ENCODE measurements around the gene CALN1. TPM values are rescaled to one million over a fixed set of nuclear protein-coding genes. Genes with fewer than 3 reads are reported as not detected.
A peak's percentile ranks its signal among the peaks of the same experiment; 100 is the strongest.
"Not testable (repeated sequence)": the region's sequence is repeated elsewhere in the genome, so short reads cannot be mapped to it uniquely, and the experiment has no call there.

CALN1 gene
- total RNA-seq, 1 experiment from 2014 or later: not detected

DNA sequence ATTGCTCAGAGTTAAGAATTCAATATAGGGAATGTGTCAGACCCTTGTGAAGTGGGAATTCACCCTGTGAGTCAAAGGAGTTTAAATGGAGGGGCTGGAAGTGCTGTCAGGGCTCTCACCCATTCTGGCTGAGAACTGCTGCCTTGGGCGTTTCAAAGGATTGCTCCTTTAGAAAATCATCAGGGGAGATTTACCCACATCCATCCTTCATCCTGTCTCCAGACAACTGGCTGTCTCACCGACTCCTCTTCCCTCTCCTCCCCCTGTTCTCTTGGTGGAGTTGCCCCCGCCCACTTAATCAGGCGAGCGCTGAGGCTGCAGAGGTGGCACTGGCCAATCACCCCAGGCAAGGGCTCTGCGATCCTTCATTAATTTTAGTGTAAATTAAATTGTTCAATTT, 554.8 kb downstream of the CALN1 start:
- DNase-seq (ENCODE audit: low read depth, low spot score): no peak
- in situ Hi-C loops (cut with HindIII; ENCODE audit: low pct_unique_long_range_greater_than_20kb, low sequenced_read_pairs): no loop called here

- in situ Hi-C loops (cut with HindIII; ENCODE audit: low pct_unique_long_range_greater_than_20kb, low sequenced_read_pairs): no loop called here
- DNase-seq (ENCODE audit: low read depth, low spot score): no peak
These were observed 557.4 kb downstream of the CALN1 start for GRCh38 chr7:71854546-71855397.

DNA sequence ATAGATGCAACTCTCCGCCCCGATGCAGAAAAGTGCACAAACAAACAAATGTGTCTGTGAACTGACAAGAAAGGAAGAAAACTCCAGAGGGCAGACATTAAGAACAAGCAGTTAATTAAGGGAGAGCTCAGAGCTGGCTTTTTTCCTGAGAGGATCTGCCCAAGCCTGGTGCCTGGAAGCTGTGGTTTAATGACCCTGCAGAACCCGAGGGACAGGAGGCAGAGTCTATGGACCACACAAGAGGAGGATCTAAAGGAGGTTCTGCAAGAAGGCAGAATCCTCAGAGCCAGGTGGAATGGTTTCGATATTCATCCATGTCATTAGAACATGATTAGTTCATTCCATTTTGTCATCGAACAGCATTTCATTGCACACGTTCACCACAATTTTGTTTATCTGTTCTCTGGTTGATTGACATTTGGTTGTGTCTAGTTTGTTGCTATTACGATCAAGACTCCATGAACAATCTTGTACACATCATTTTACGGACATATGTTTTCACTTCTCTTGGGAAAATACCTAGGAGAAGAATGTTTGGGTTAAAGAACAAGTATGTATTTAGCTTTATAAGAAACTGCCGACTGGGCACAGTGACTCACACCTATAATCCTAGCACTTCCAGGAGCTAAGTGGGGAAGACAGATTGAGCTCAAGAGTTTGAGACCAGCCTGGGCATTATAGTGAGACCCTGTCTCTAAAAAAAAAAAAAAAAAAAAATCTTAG, 560.2 kb downstream of the CALN1 start:
- in situ Hi-C loops (cut with HindIII; ENCODE audit: low pct_unique_long_range_greater_than_20kb, low sequenced_read_pairs): no loop called here
- DNase-seq (ENCODE audit: low read depth, low spot score): no peak

DNA sequence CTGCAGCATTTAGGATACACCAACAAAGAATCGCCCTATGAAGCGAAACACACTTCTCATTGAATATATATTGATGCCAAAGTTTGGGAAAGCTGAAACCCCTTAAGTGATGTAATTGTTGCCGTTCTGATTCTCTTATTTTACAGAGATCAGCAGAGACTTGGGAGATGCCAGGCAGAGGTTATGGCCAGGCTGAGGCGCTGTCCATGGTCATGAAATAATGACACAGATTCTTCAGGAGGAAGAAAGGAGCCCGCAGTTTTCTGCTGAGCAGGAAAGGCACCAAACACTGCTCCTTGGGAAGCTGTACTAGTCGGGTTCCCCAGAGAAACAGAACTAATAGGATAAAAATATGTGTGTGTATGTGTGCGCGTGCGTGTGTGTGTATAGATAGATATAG, 566.0 kb downstream of the CALN1 start:
- in situ Hi-C loops (cut with HindIII; ENCODE audit: low pct_unique_long_range_greater_than_20kb, low sequenced_read_pairs): no loop called here
- DNase-seq (ENCODE audit: low read depth, low spot score): peak; percentile 28

DNA sequence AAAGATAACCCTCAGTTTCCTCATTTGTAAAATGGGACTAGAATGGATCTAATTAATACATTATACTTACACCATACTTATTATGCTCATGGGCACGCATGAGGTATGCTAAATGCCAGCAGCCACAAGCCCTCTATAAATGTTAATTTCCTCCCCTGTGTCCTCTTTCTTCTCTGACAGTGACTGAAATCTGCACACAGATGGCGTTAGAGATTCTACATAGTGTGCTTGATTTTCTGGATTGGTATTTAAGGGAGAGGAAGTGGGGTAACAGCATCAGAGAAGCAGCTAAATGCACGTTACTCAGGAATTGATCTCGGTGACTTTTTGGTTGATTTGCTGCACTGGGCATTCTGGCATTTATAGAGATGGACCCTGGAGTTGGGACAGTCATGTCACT, 568.5 kb downstream of the CALN1 start:
- DNase-seq (ENCODE audit: low read depth, low spot score): no peak
- in situ Hi-C loops (cut with HindIII; ENCODE audit: low pct_unique_long_range_greater_than_20kb, low sequenced_read_pairs): no loop called here

GRCh38 chr7:71842786-71843185, 569.4 kb downstream of the CALN1 start:
- no peak for DNase-seq (ENCODE audit: low read depth, low spot score)
- in situ Hi-C loops (cut with HindIII; ENCODE audit: low pct_unique_long_range_greater_than_20kb, low sequenced_read_pairs): no loop called here

- DNase-seq (ENCODE audit: low read depth, low spot score): no peak
- in situ Hi-C loops (cut with HindIII; ENCODE audit: low pct_unique_long_range_greater_than_20kb, low sequenced_read_pairs): no loop called here
These were observed 569.8 kb downstream of the CALN1 start for GRCh38 chr7:71842381-71842780.

DNA sequence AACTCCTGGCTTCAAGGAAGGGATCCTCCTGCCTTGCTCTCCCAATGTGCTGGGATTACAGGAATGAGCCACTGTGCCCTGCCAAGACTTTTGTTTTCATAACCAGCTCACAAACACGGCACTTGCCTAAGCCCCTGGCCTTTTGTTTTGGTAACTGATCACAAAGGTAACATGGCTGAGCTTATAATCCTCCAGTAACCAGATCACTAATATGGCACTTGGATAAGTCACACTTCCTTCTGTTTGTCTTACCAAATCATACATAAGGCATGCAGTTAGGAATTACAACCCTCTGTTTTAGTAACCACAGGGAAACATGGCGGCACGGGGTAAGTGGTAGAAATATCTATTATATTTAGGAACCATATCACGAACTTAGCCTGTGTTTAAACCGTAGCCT, 577.1 kb downstream of the CALN1 start:
- in situ Hi-C loops (cut with HindIII; ENCODE audit: low pct_unique_long_range_greater_than_20kb, low sequenced_read_pairs): no loop called here
- DNase-seq (ENCODE audit: low read depth, low spot score): no peak

- DNase-seq (ENCODE audit: low read depth, low spot score): no peak
These were observed 582.6 kb downstream of the CALN1 start for GRCh38 chr7:71829515-71829914.

DNA sequence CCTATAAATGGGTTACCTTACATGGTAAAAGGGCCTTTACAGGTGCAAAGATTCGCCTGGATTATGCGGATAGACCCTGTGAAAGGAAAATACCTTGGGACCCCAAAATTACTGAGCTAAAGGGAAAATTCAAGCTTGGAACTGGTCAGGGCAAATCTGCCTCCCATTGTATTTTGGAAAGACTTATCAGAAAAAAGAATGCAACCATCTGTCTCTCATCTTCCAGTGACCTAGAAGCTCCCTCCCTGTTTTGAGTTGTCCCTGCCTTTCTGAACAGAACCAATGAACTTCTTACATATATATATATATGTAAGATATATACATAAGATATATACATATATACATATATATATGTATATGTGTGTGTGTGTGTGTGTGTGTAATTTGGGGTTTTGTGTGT, 583.8 kb downstream of the CALN1 start:
- in situ Hi-C loops (cut with HindIII; ENCODE audit: low pct_unique_long_range_greater_than_20kb, low sequenced_read_pairs): no loop called here
- DNase-seq (ENCODE audit: low read depth, low spot score): no peak

More at GRCh38 chr7:71829515-71829914, 582.6 kb downstream of the CALN1 start:
- in situ Hi-C loops (cut with HindIII; ENCODE audit: low pct_unique_long_range_greater_than_20kb, low sequenced_read_pairs): no loop called here

GRCh38 chr7:71826141-71826540, 586.0 kb downstream of the CALN1 start:
- in situ Hi-C loops (cut with HindIII; ENCODE audit: low pct_unique_long_range_greater_than_20kb, low sequenced_read_pairs): no loop called here

DNA sequence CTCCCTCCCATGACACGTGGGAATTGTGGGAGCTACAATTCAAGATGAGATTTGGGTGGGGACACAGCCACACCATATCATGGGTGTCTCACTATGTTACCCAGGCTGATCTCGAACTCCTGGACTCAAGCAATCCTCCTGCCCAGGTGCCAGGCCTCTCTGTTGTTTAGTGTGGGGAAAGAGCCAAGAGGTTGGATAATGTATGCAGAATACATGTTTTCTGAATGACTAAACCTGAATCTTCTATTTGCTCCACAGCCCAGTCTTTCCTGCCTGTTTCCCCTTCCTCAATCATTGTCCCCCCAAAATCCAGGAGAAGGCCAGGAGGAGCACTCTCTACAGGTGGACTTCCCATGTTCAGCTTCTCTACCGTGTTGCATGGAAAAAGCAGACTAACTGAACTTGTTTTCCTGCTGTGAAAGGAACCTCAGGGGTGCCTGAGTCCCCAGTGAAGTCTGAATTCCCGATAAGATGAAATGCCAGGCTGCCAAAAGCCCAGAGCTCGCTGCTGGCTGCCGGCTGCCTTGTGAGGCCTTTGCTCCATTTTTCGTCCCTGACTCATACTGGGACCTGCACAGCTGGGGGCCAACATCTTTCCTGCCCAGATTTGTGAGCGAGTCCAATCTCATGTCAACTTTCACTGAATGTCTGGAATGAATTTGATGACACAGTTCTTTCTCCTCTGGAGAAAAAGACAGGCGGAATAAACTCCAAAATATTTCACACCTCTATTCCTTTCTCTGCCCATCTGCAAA, 588.0 kb downstream of the CALN1 start:
- in situ Hi-C loops (cut with HindIII; ENCODE audit: low pct_unique_long_range_greater_than_20kb, low sequenced_read_pairs): no loop called here
- no peak for DNase-seq (ENCODE audit: low read depth, low spot score)

More at GRCh38 chr7:71826141-71826540, 586.0 kb downstream of the CALN1 start:
- DNase-seq (ENCODE audit: low read depth, low spot score): no peak

- in situ Hi-C loops (cut with HindIII; ENCODE audit: low pct_unique_long_range_greater_than_20kb, low sequenced_read_pairs); DNase-seq (ENCODE audit: low read depth, low spot score): not testable (repeated sequence)
These were observed 589.7 kb downstream of the CALN1 start for GRCh38 chr7:71822406-71822805.

DNA sequence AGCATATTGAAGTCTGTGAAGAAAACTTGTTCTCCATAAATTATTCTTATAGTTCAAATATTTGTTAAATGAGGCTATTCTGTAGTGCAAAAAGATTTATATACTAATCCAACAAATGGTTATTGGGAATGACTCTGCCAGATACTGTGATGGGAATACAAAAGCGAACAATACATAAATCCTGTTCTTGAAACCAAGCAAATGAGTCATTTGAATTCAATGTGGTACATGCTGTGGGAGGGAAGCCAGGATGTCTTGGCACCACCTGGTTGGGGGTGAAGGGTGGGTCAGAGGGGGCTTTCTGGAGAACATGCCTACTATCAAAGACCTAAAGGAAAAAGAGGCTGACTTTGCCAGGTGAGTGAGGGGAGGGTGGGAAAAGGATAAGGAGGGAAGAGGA, 594.2 kb downstream of the CALN1 start:
- in situ Hi-C loops (cut with HindIII; ENCODE audit: low pct_unique_long_range_greater_than_20kb, low sequenced_read_pairs): no loop called here
- no peak for DNase-seq (ENCODE audit: low read depth, low spot score)

- in situ Hi-C loops (cut with HindIII; ENCODE audit: low pct_unique_long_range_greater_than_20kb, low sequenced_read_pairs): no loop called here
- no peak for DNase-seq (ENCODE audit: low read depth, low spot score)
These were observed 604.0 kb downstream of the CALN1 start for GRCh38 chr7:71808115-71808514.

DNA sequence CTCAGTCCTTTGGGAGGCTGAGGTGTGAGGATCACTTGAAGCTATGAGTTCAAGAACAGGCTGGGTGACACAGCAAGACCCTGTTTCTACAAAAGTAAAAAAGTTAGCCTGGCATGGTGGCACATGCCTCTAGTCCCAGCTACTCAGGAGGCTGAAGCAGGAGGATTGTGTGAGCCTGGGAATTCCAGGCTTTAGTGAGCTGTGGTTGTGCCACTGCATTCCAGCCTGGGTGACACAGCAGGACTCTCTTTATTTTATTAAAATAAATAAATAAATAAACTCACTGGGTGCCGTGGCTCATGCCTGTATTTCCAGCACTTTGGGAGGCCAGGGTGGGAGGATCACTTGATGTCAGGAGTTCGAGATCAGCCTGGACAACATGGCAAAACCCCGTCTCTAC, 607.9 kb downstream of the CALN1 start:
- no peak for DNase-seq (ENCODE audit: low read depth, low spot score)

DNA sequence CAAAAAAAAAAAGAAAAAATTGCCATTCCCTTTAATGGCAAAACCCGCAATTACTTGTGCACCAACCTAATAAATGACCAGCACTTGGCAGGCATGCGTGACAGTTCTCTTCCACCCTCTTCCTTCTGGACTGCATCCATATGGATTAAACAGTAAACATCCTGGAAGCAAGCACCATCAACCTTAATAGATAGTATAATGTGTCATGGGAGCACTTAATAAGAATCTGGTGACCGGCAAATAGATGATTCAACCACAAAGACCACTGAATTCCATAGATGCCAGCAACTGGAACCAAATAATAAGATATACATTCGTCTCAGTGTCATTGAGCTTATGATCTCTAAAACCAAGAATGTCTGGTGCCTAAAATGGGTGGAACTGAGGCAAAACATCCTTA, 610.2 kb downstream of the CALN1 start:
- DNase-seq (ENCODE audit: low read depth, low spot score): peak; percentile 28
- in situ Hi-C loops (cut with HindIII; ENCODE audit: low pct_unique_long_range_greater_than_20kb, low sequenced_read_pairs): no loop called here

More for the DNA sequence above, 607.9 kb downstream of the CALN1 start:
- in situ Hi-C loops (cut with HindIII; ENCODE audit: low pct_unique_long_range_greater_than_20kb, low sequenced_read_pairs): no loop called here

DNA sequence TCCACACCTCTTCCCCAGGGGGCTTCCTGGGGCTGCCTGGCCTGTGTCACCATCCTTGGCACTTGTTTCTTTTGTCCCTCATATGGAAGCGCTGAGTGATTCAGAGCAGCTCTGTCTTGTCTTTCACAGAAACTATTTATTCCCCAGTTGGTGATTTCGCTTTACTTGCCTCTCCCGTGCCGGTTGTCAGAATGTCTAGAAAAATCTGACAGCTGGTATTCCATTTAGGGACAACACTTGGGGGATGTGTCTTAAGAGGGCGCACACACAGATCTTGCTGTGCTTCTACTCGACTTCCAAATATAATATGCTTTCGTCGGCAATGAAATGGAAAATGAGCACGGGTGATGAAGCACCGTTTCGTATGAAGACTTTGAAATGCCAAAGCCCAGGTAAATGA, 611.8 kb downstream of the CALN1 start:
- in situ Hi-C loops (cut with HindIII; ENCODE audit: low pct_unique_long_range_greater_than_20kb, low sequenced_read_pairs): no loop called here
- DNase-seq (ENCODE audit: low read depth, low spot score): no peak

Data from SK-MEL-5 (cell line).